Right renal cortex interstitium (tissue), 3 donors: ENCODE data around the gene TMED5. TPM values are rescaled to one million over a fixed set of nuclear protein-coding genes. Genes with fewer than 3 reads are reported as not detected.

Experiments
- DNase-seq, 3 donors: peaks; one replicate each; pipeline ENCODE4 v3.0.0-alpha.2; 2013; ENCODE audit warnings: low read depth in 3 of 3, low spot score in 2 of 3
- polyA plus RNA-seq, 3 donors: library from polyadenylated mRNA; unstranded; fragments of 120-200 nt; gene quantifications; one replicate each; pipeline ENCODE4 v1.2.1, GENCODE V29; 2013; ENCODE audit not compliant: insufficient read length in 3 of 3

The TMED5 gene
- polyA plus RNA-seq, 3 donors = 92.4 to 104 (median 92.9) TPM

GRCh38 chr1:93129507-93130099, 50.6 kb downstream of the TMED5 start:
- DNase-seq = no peak

- DNase-seq = no peak
Measured at GRCh38 chr1:93124556-93125355, 55.5 kb downstream of the TMED5 start.

GRCh38 chr1:93123201-93123783, 56.9 kb downstream of the TMED5 start:
- DNase-seq = no peak

GRCh38 chr1:93120614-93121013, 59.6 kb downstream of the TMED5 start:
- DNase-seq = no peak

- no peak for DNase-seq
Measured at GRCh38 chr1:93114391-93114790, 65.8 kb downstream of the TMED5 start.

GRCh38 chr1:93113127-93113526, 67.1 kb downstream of the TMED5 start:
- no peak for DNase-seq

- no peak for DNase-seq
Measured at GRCh38 chr1:93111561-93111960, 68.7 kb downstream of the TMED5 start.

GRCh38 chr1:93111065-93111464, 69.1 kb downstream of the TMED5 start:
- no peak for DNase-seq

GRCh38 chr1:93109578-93109977, 70.6 kb downstream of the TMED5 start:
- no peak for DNase-seq

GRCh38 chr1:93108335-93108734, 71.9 kb downstream of the TMED5 start:
- no peak for DNase-seq

- no peak for DNase-seq
Measured at GRCh38 chr1:93107395-93107794, 72.8 kb downstream of the TMED5 start.

- no peak for DNase-seq
Measured at GRCh38 chr1:93106226-93106625, 74.0 kb downstream of the TMED5 start.

GRCh38 chr1:93102142-93102541, 78.1 kb downstream of the TMED5 start:
- no peak for DNase-seq

Other genes with a start within 250 kb of the TMED5 start
- 1 to 10 TPM; 9.1 to 9.6 (median 9.4) TPM for gene DIPK1A, start 219.0 kb downstream of the TMED5 start, polyA plus RNA-seq
- gene MTF2, start 101.1 kb downstream of the TMED5 start, polyA plus RNA-seq = 10 to 100 TPM; 45.1 to 49.7 (median 49.5) TPM
- 10 to 100 TPM in 2 of 3 donors, 1 to 10 TPM in 1; 9.2 to 16.1 (median 12.4) TPM for gene CCDC18, start 311 bp upstream of the TMED5 start, polyA plus RNA-seq
- 10 to 100 TPM; 54.5 to 56.3 (median 55.8) TPM for gene DR1, start 165.5 kb upstream of the TMED5 start, polyA plus RNA-seq